Myometrial cell (primary cell): ENCODE measurements around the gene CFHR5. TPM values are rescaled to one million over a fixed set of nuclear protein-coding genes. Genes with fewer than 3 reads are reported as not detected.

ENCODE experiments used
- total RNA-seq: library from RNA; depleted of rRNA; stranded (reverse); fragments of >200 nt; gene quantifications from 2 replicates; pipeline ENCODE4 v1.2.3, GENCODE V29; 2015

The CFHR5 gene
- total RNA-seq: not detected in 2 replicates

GRCh38 chr1:196977278-196977677, at the start of gene CFHR5:
TSS of gene CFHR5 (plus strand) at chr1:196977556. CDS start at chr1:196977665, 109 bp downstream.

DNA sequence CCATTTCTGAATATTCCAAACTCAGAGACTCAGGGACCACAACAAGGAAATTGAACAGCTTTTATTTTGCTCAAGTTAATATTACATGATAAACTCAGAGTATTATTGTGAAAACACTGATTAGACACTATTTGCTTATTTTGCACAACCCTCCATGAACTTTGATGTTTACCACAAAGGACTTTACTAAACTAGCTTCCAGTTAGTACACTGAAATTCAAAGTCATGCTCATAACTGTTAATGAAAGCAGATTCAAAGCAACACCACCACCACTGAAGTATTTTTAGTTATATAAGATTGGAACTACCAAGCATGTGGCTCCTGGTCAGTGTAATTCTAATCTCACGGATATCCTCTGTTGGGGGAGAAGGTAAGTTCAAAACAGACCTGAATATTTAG, 33.8 kb upstream of the CFHR5 start, which contains the start of gene CFHR2:
Gene CFHR2 (plus strand): TSS at position 171 of the 400 bp plus-strand sequence. CDS start 143 bp downstream, at position 314.

Other genes with a start within 250 kb of the CFHR5 start
- not detected in 2 replicates for gene CFHR3, start 202.7 kb upstream of the CFHR5 start, total RNA-seq
- gene CFHR1, start 157.8 kb upstream of the CFHR5 start, total RNA-seq: 0.29 TPM in 1 of 2 replicates, not detected in the other
- gene CFHR4, start 89.5 kb upstream of the CFHR5 start, total RNA-seq: not detected in 2 replicates
- gene CFHR2, start 33.8 kb upstream of the CFHR5 start, total RNA-seq: not detected in 2 replicates
- not detected in 2 replicates for gene F13B, start 89.7 kb downstream of the CFHR5 start, total RNA-seq
- 30.3 and 46.1 TPM in 2 replicates for gene ASPM, start 169.1 kb downstream of the CFHR5 start, total RNA-seq
- gene ZBTB41, start 223.7 kb downstream of the CFHR5 start, total RNA-seq: 8.1 and 13.6 TPM in 2 replicates